Measurements from ENCODE around the gene TTC29.

GRCh38 chr4:146957237-146957636 is 11.6 kb upstream of the TTC29 start:
- TF ChIP-seq POLR2A (IDR thresholded peaks at IDR 0.05) = no peak
- TF ChIP-seq POLR2AphosphoS5 (IDR thresholded peaks at IDR 0.05; ENCODE audit: insufficient read depth in 1 of 2, low read depth in 1 of 2) = no peak

Data from vagina (tissue), 2 donors.